CD4-positive, alpha-beta T cell (primary cell): Measurements from ENCODE around the gene ITGA2B. TPM values are rescaled to one million over a fixed set of nuclear protein-coding genes. Genes with fewer than 3 reads are reported as not detected.

Experiments
- ATAC-seq: fragments of 200-7000 bp; cut with Tn5 transposase; one replicate; pipeline ENCODE4 v1.10.0; 2022; ENCODE audit warnings: mild to moderate bottlenecking; ENCODE audit not compliant: poor library complexity
- CTCF ChIA-PET: fragments of 350-600 bp; sonication (Branson Sonifier 250); formaldehyde crosslinking; loops from one replicate; lab custom pipeline; 2021; ENCODE audit warnings: antibody characterized with exemption, inconsistent platforms; lab: Charles Lee
- POLR2A ChIA-PET: fragments of 350-600 bp; sonication (Branson Sonifier 250); formaldehyde crosslinking; loops from one replicate; lab custom pipeline; 2021; ENCODE audit warnings: antibody characterized with exemption, inconsistent platforms; lab: Charles Lee
- DNase-seq, 14 experiments: peaks; one replicate each; pipeline ENCODE4 v3.0.0-alpha.2; 2013 to 2020; ENCODE audit warnings: mixed read lengths in 2 of 14
- H3K27ac ChIP-seq, 2 donors: one replicate each; pipeline versions ENCODE4 v1.5.1 to v1.7.0; 2013; ENCODE audit warnings: low read length in 2 of 2, low read depth in 1 of 2, mild to moderate bottlenecking in 1 of 2
- H3K27me3 ChIP-seq, 2 experiments: 1 replicate in 1 of 2; 2 replicates in 1 of 2; pipeline versions ENCODE4 v1.6.1 to v1.7.0; 2013; ENCODE audit warnings: low read length in 2 of 2, control low read depth in 1 of 2, mild to moderate bottlenecking in 1 of 2, moderate library complexity in 1 of 2; ENCODE audit not compliant: insufficient read depth in 2 of 2, control insufficient read depth in 1 of 2
- H3K36me3 ChIP-seq: one replicate; pipeline ENCODE4 v1.6.1; 2013; ENCODE audit warnings: low read length, control low read depth; ENCODE audit not compliant: insufficient read depth
- H3K4me1 ChIP-seq: one replicate; pipeline ENCODE4 v1.6.1; 2013; ENCODE audit warnings: low read length, control low read depth; ENCODE audit not compliant: insufficient read depth
- H3K4me3 ChIP-seq: one replicate; pipeline ENCODE4 v1.5.1; 2013; ENCODE audit warnings: mild to moderate bottlenecking, low read length, moderate library complexity
- H3K9me3 ChIP-seq, 2 experiments: 1 replicate in 1 of 2; 2 replicates in 1 of 2; pipeline versions ENCODE4 v1.6.1 to v1.7.0; 2013; ENCODE audit warnings: low read length in 2 of 2, mild to moderate bottlenecking in 2 of 2, control low read depth in 1 of 2, moderate library complexity in 1 of 2; ENCODE audit not compliant: control insufficient read depth in 1 of 2, insufficient read depth in 1 of 2
- H3K27ac Mint-ChIP-seq: one replicate; pipeline ENCODE4 v1.8.0; 2020; ENCODE audit warnings: mixed read lengths
- H3K27me3 Mint-ChIP-seq: one replicate; pipeline ENCODE4 v1.8.0; 2021; ENCODE audit warnings: mixed read lengths
- H3K36me3 Mint-ChIP-seq: one replicate; pipeline ENCODE4 v1.8.0; 2021; ENCODE audit warnings: low read depth, mixed read lengths
- H3K4me1 Mint-ChIP-seq: one replicate; pipeline ENCODE4 v1.8.0; 2021; ENCODE audit warnings: low read depth, mixed read lengths
- H3K4me3 Mint-ChIP-seq: one replicate; pipeline ENCODE4 v1.8.0; 2020; ENCODE audit warnings: mild to moderate bottlenecking, mixed read lengths
- H3K9me3 Mint-ChIP-seq: one replicate; pipeline ENCODE4 v1.8.0; 2020; ENCODE audit warnings: mixed read lengths
- CTCF ChIP-seq: fragments of 200-600 bp; IDR thresholded peaks from one replicate; pipeline ENCODE4 v1.8.0; 2022; ENCODE audit warnings: antibody characterized with exemption, mild to moderate bottlenecking
- intact Hi-C, 2 experiments: fragments of 100-400 bp; cut with DNase I in 1 of 2; cut with micrococcal nuclease in 1 of 2; formaldehyde crosslinking; loops; one replicate each; pipeline versions ENCODE4 v1.15.1 to v1.9.0; 2023 to 2025; cut with DNase I, micrococcal nuclease
- total RNA-seq, 174 experiments: library from RNA in 2 of 174; stranded (reverse) in 2 of 174; gene quantifications; one replicate each; pipeline ENCODE4 v1.2.3 and lab custom pipeline; 2021 to 2026

Gene ITGA2B
- total RNA-seq, 2 experiments from 2014 or later: 0.85 to 0.87 TPM

DNA sequence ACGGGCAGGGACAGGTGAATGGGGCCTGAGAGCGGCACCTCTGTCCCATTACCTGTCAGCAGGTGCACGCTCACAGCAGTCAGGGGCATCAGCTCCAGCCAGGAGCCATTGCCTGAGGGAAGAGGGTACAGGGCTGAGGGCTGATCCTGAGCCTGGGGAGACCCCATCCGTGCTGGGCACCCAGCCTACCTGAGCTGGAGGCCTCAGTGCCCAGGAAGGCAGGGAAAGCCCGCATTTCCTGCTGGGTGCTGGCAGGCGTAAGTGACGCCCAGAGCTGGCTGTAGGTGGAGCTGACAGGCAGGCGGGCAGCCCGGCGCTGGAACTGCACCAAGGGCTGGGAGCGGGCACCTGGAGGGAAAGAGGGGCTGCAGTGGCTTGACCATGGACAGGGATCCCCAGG, 33.2 kb downstream of the ITGA2B start:
- peak overlapping the region; percentile 25 for H3K4me3 Mint-ChIP-seq
- ChIA-PET CTCF (interaction anchor here (2.8 kb wide), 1 partner anchor 11 kb away, joined by 17 read pairs; the partner anchor contains the start of gene GRN), POLR2A (interaction anchor here (2.3 to 4.6 kb wide), 2 partner anchors 137 to 170 kb away, joined by 9 to 38 read pairs; partner anchors contain the start of genes TMUB2 and UBTF)
- peaks cover 5% of the 10 kb centered on the region for H3K4me1 ChIP-seq
- H3K27ac Mint-ChIP-seq: no peak overlapping the region
- intact Hi-C loops: no loop called here
- H3K9me3 ChIP-seq: no peaks in the 10 kb centered on the region
- DNase-seq (no peak), ATAC-seq (no peak)
- peaks cover 0 to 3% of the 10 kb centered on the region in 2 experiments for H3K27me3 ChIP-seq
- no peak overlapping the region for H3K27ac ChIP-seq
- H3K27me3 Mint-ChIP-seq: peaks cover 9% of the 10 kb centered on the region
- H3K36me3 Mint-ChIP-seq: no peaks in the 10 kb centered on the region
- no peak overlapping the region for H3K4me3 ChIP-seq
- no peak for TF ChIP-seq CTCF
- peaks cover 12% of the 10 kb centered on the region for H3K4me1 Mint-ChIP-seq
- no peaks in the 10 kb centered on the region for H3K9me3 Mint-ChIP-seq
- H3K36me3 ChIP-seq: peaks cover 11% of the 10 kb centered on the region

GRCh38 chr17:44355642-44356099, 33.8 kb downstream of the ITGA2B start:
- POLR2A ChIA-PET: interaction anchor here (2.3 to 4.6 kb wide), 2 partner anchors 137 to 169 kb away, joined by 9 to 38 read pairs; partner anchors contain the start of genes TMUB2 and UBTF
- peaks cover 16% of the 10 kb centered on the region for H3K4me1 Mint-ChIP-seq
- TF ChIP-seq CTCF: no peak
- DNase-seq (no peak), ATAC-seq (no peak)
- no peaks in the 10 kb centered on the region for H3K36me3 Mint-ChIP-seq
- intact Hi-C loops: no loop called here
- H3K27ac Mint-ChIP-seq: no peak overlapping the region
- CTCF ChIA-PET: interaction anchor here (2.8 kb wide), 2 partner anchors 10 to 145 kb away, joined by 10 to 17 read pairs; partner anchors contain the start of gene GRN
- H3K27me3 ChIP-seq: no peaks in the 10 kb centered on the region
- peaks cover 10% of the 10 kb centered on the region for H3K4me1 ChIP-seq
- peaks cover 11% of the 10 kb centered on the region for H3K36me3 ChIP-seq
- no peak overlapping the region for H3K27ac ChIP-seq
- no peaks in the 10 kb centered on the region for H3K9me3 ChIP-seq
- H3K4me3 Mint-ChIP-seq: peak overlapping the region; percentile 63
- no peak overlapping the region for H3K4me3 ChIP-seq
- H3K27me3 Mint-ChIP-seq: peaks cover 8% of the 10 kb centered on the region
- no peaks in the 10 kb centered on the region for H3K9me3 Mint-ChIP-seq

DNA sequence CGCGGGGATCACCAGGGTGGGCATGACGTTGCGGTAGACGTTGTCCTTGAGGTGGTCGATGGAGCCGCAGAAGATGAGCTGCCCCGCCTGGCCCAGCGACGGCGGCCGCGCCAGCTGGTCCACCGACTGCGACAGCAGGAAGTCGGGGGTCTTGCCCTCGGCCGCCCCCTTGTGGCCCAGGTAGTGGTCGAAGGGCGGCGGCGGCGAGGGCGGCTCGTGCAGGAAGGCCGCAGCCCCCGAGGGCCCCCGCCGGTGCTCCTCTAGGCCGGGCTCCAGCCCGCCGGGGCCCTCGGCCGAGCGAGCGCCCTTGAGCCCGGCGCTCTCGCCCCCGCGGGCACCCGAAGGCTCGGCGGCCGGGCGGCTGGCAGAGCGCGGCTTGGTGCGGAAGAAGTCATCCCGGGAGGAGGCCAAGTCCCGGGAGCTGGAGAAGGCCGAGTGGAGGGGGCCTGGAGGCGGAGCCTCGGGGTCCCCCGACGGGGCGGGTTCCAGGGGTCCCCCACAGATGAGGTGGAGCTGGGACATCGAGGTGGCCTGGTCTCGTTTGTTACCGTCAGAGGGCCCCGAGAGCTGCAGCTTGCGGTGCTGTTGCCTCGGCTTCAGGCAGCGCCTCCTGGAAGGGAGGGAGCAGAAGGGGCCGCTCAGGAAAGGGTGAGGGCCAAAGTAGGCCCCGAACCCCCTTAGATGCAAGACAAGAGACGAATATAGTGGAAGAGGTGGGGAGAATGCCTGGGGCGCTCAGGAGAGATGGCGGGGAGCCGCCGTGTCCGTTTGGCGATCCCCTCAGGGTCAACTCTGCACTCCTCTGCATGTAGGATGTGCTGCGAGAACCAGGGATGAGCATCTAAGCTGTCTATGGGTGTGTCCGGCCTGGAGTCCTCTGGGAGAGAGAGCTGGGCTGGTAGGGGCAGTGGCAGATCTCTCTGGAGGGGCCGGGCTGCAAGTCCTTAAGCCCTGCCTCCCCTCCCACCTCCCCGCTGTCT, 34.6 kb downstream of the ITGA2B start:
- ChIA-PET CTCF (interaction anchor here (0.6 to 2.8 kb wide), 8 partner anchors 8 to 411 kb away, joined by 3 to 17 read pairs (median 6); partner anchors contain the start of genes FAM171A2, GRN and TMUB2), POLR2A (interaction anchor here (1.0 to 4.6 kb wide), 8 partner anchors 8 to 168 kb away, joined by 3 to 38 read pairs (median 8); partner anchors contain the start of genes FAM171A2, GRN, SLC25A39 and TMUB2)
- ATAC-seq (peak; percentile 35), DNase-seq (peak in 13 of 14 experiments; percentile 42 to 76 (median 56))
- H3K27ac ChIP-seq: no peak overlapping the region
- H3K4me3 ChIP-seq: no peak overlapping the region
- H3K27me3 ChIP-seq: no peaks in the 10 kb centered on the region
- Mint-ChIP-seq H3K27ac (no peak overlapping the region), H3K4me3 (peak overlapping the region; percentile 75), H3K27me3 (peaks cover 4% of the 10 kb centered on the region), H3K9me3 (no peaks in the 10 kb centered on the region), H3K4me1 (peaks cover 17% of the 10 kb centered on the region), H3K36me3 (no peaks in the 10 kb centered on the region)
- intact Hi-C loops: no loop called here
- TF ChIP-seq CTCF: no peak
- no peaks in the 10 kb centered on the region for H3K9me3 ChIP-seq
- H3K36me3 ChIP-seq: peaks cover 11% of the 10 kb centered on the region
- H3K4me1 ChIP-seq: peaks cover 13% of the 10 kb centered on the region
